ENCODE results near the gene EXT2. TPM values are rescaled to one million over a fixed set of nuclear protein-coding genes. Genes with fewer than 3 reads are reported as not detected.

EXT2 gene
- total RNA-seq, 1 experiment from 2014 or later = 42.8 TPM

DNA sequence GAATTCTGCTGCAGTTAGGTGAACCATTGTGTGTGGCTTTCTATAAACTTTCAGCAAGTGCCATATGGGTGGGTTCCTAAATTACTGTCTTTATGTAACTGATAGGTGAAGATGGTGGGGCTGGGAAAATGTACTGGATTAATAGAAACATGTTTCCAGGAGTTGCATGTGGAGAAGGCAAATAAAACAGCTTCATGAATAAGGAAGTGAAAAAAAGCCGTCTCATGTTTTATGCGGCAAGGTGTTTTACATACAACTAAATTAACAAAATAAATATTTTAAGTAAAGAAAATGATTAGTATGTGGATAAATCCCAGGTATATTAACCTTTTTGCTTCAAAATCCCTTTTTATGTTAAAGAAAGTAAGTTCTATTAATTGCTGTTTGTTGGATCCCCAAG is 67.2 kb downstream of the EXT2 start (continued):
- TF ChIP-seq, protein P1, sequence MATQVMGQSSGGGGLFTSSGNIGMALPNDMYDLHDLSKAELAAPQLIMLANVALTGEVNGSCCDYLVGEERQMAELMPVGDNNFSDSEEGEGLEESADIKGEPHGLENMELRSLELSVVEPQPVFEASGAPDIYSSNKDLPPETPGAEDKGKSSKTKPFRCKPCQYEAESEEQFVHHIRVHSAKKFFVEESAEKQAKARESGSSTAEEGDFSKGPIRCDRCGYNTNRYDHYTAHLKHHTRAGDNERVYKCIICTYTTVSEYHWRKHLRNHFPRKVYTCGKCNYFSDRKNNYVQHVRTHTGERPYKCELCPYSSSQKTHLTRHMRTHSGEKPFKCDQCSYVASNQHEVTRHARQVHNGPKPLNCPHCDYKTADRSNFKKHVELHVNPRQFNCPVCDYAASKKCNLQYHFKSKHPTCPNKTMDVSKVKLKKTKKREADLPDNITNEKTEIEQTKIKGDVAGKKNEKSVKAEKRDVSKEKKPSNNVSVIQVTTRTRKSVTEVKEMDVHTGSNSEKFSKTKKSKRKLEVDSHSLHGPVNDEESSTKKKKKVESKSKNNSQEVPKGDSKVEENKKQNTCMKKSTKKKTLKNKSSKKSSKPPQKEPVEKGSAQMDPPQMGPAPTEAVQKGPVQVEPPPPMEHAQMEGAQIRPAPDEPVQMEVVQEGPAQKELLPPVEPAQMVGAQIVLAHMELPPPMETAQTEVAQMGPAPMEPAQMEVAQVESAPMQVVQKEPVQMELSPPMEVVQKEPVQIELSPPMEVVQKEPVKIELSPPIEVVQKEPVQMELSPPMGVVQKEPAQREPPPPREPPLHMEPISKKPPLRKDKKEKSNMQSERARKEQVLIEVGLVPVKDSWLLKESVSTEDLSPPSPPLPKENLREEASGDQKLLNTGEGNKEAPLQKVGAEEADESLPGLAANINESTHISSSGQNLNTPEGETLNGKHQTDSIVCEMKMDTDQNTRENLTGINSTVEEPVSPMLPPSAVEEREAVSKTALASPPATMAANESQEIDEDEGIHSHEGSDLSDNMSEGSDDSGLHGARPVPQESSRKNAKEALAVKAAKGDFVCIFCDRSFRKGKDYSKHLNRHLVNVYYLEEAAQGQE (IDR thresholded peaks at IDR 0.05; ENCODE audit: low read depth) = no peak
- no peak for TF ChIP-seq CEBPB (IDR thresholded peaks at IDR 0.05; ENCODE audit: low read depth)
- TF ChIP-seq FOSL1 (IDR thresholded peaks at IDR 0.05; ENCODE audit: low read depth) = no peak

DNA sequence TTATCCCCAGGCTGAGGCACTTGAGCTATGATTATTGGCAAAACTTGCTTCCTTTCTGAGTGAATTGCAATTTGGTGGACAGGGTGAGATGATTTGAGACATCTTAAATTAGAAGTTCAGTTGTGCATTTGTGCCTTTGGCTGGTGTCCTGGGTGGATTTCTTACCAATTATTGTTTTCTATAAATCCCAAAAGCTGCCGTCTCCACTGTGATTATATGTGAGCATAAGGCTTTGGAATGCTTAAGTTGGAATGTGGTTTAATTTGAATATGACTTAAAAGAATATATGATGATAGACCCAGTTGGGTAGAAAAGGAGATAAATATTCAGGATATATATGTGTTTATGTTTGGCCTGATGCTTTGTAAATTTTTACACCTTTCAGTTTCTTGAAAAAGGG is 70.0 kb downstream of the EXT2 start:
- Histone ChIP-seq H3K79me2 (ENCODE audit: insufficient read depth, low read length) (no peaks in the 10 kb centered on the region), H3K4me3 (replicated peaks in 1 of 2; ENCODE audit: low read depth in 1 of 2, low read length in 2 of 2) (no peak overlapping the region), H3K4me1 (ENCODE audit: control insufficient read depth in 1 of 2, insufficient read depth in 2 of 2, low read length in 2 of 2) (no peaks in the 10 kb centered on the region), H3K4me2 (ENCODE audit: low read length) (no peak overlapping the region), H3K27me3 (ENCODE audit: insufficient read depth, low read length) (no peaks in the 10 kb centered on the region), H4K20me1 (ENCODE audit: insufficient read depth) (no peaks in the 10 kb centered on the region), H3K36me3 (ENCODE audit: control insufficient read depth in 1 of 2, insufficient read depth in 2 of 2, low read length in 2 of 2) (no peaks in the 10 kb centered on the region), H2AFZ (ENCODE audit: low read depth, low read length, poor library complexity, severe bottlenecking) (no peak overlapping the region), H3K9me3 (ENCODE audit: control insufficient read depth in 1 of 2, insufficient read depth in 1 of 2, low read depth in 1 of 2, low read length in 2 of 2) (no peaks in the 10 kb centered on the region), H3K9me2 (ENCODE audit: insufficient read depth) (no peaks in the 10 kb centered on the region), H3K9ac (ENCODE audit: low read length) (no peak overlapping the region), H3K27ac (ENCODE audit: low read depth, low read length) (no peak overlapping the region)
- ChIA-PET RAD21 (ENCODE audit: low non-redundant PET in 1 of 2, low total read pairs in 2 of 2, uncharacterized antibody in 2 of 2, unreplicated experiment in 2 of 2) (no interaction called here), CTCF (no interaction called here), POLR2A (no interaction called here)
- ATAC-seq = no peak
- intact Hi-C loops (cut with micrococcal nuclease) = loop anchor here (5.0 kb wide), 1 partner anchor 67 kb away; no protein-coding TSS in a partner anchor
- TF ChIP-seq SIN3A (IDR thresholded peaks at IDR 0.05; ENCODE audit: low read depth) = no peak
- no TSS peak for BruUV-seq (replicated peaks)
- DNase-seq (ENCODE audit: low read depth, low spot score) = no peak

DNA sequence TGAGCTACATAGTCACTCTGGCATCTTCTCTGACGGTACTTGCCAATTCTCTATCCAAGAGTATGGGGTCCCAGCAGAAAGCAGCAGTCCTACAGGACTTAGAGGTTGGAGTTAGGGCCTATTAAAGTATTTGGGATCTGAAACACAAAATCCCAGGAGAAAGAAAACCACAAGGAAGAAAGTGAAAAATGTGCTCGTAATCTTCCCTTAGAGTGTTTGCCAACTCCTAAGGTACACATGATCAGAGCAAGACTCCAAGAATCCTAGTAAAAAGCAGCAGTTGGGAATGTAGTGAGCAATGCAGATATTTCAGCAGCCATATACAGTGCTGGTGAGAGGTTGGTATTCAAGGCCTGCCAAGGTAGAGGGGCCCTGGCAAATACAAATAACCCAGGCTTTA is 71.6 kb downstream of the EXT2 start:
- no peaks in the 10 kb centered on the region for H3K27me3 ChIP-seq (ENCODE audit: insufficient read depth, low read length)
- no peaks in the 10 kb centered on the region for H3K4me1 ChIP-seq (ENCODE audit: control insufficient read depth in 1 of 2, insufficient read depth in 2 of 2, low read length in 2 of 2)
- H3K9ac ChIP-seq (ENCODE audit: low read length) = no peak overlapping the region
- no peak overlapping the region for H2AFZ ChIP-seq (ENCODE audit: low read depth, low read length, poor library complexity, severe bottlenecking)
- no peak for ATAC-seq
- BruUV-seq (replicated peaks) = no TSS peak
- no peak overlapping the region for H3K27ac ChIP-seq (ENCODE audit: low read depth, low read length)
- no peaks in the 10 kb centered on the region for H3K9me2 ChIP-seq (ENCODE audit: insufficient read depth)
- no peaks in the 10 kb centered on the region for H3K36me3 ChIP-seq (ENCODE audit: control insufficient read depth in 1 of 2, insufficient read depth in 2 of 2, low read length in 2 of 2)
- ChIA-PET POLR2A (no interaction called here), CTCF (no interaction called here), RAD21 (ENCODE audit: low non-redundant PET in 1 of 2, low total read pairs in 2 of 2, uncharacterized antibody in 2 of 2, unreplicated experiment in 2 of 2) (no interaction called here)
- H3K4me3 ChIP-seq (replicated peaks in 1 of 2; ENCODE audit: low read depth in 1 of 2, low read length in 2 of 2) = no peak overlapping the region
- intact Hi-C loops (cut with micrococcal nuclease) = loop anchor here (5.0 kb wide), 1 partner anchor 65 kb away; no protein-coding TSS in a partner anchor
- TF ChIP-seq POLR2A (IDR thresholded peaks at IDR 0.05; ENCODE audit: borderline replicate concordance, extremely low read depth, insufficient read depth, insufficient read length) (no peak), POLR2AphosphoS5 (IDR thresholded peaks at IDR 0.05; ENCODE audit: low read depth, low read length) (no peak), SIN3A (IDR thresholded peaks at IDR 0.05; ENCODE audit: low read depth) (no peak), EZH2phosphoT487 (IDR thresholded peaks at IDR 0.05; ENCODE audit: borderline replicate concordance) (no peak), CBX3 (IDR thresholded peaks at IDR 0.05; ENCODE audit: low read depth) (no peak), FOSL1 (IDR thresholded peaks at IDR 0.05; ENCODE audit: low read depth) (no peak)
- TF ChIP-seq, protein P2, sequence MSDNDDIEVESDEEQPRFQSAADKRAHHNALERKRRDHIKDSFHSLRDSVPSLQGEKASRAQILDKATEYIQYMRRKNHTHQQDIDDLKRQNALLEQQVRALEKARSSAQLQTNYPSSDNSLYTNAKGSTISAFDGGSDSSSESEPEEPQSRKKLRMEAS (IDR thresholded peaks at IDR 0.05) = no peak
- TF ChIP-seq, protein P3, sequence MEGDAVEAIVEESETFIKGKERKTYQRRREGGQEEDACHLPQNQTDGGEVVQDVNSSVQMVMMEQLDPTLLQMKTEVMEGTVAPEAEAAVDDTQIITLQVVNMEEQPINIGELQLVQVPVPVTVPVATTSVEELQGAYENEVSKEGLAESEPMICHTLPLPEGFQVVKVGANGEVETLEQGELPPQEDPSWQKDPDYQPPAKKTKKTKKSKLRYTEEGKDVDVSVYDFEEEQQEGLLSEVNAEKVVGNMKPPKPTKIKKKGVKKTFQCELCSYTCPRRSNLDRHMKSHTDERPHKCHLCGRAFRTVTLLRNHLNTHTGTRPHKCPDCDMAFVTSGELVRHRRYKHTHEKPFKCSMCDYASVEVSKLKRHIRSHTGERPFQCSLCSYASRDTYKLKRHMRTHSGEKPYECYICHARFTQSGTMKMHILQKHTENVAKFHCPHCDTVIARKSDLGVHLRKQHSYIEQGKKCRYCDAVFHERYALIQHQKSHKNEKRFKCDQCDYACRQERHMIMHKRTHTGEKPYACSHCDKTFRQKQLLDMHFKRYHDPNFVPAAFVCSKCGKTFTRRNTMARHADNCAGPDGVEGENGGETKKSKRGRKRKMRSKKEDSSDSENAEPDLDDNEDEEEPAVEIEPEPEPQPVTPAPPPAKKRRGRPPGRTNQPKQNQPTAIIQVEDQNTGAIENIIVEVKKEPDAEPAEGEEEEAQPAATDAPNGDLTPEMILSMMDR (IDR thresholded peaks at IDR 0.05 in 2 of 3, conservative IDR thresholded peaks at IDR 0.05 in 1 of 3; ENCODE audit: borderline replicate concordance in 1 of 3, insufficient read depth in 1 of 3, low read depth in 2 of 3, low read length in 2 of 3) = no peak
- no peaks in the 10 kb centered on the region for H3K79me2 ChIP-seq (ENCODE audit: insufficient read depth, low read length)
- no peak overlapping the region for H3K4me2 ChIP-seq (ENCODE audit: low read length)
- H3K9me3 ChIP-seq (ENCODE audit: control insufficient read depth in 1 of 2, insufficient read depth in 1 of 2, low read depth in 1 of 2, low read length in 2 of 2) = no peaks in the 10 kb centered on the region
- H4K20me1 ChIP-seq (ENCODE audit: insufficient read depth) = no peaks in the 10 kb centered on the region
- DNase-seq (ENCODE audit: low read depth, low spot score) = no peak
